HepG2 (cell line): ENCODE data around the gene XRCC3. TPM values are rescaled to one million over a fixed set of nuclear protein-coding genes. Genes with fewer than 3 reads are reported as not detected.

Experiments
- ATAC-seq: fragments of 200-7000 bp; cut with Tn5 transposase; 3 replicates; pipeline ENCODE4 v1.9.1; 2020; ENCODE audit warnings: mild to moderate bottlenecking, moderate library complexity
- BruUV-seq: library from RNA; stranded (reverse); fragments of 400-500 nt; replicated peaks from 2 replicates; lab custom pipeline; 2021; lab: Mats Ljungman, UMichigan
- CTCF ChIA-PET: fragments of 300-600 bp; formaldehyde crosslinking; extraction: SDS; loops from one replicate; lab custom pipeline; 2021; ENCODE audit warnings: low total read pairs, inconsistent platforms, low intra/inter-chr PET ratio; lab: Yijun Ruan, JAX
- POLR2A ChIA-PET: fragments of 350-600 bp; sonication (Branson Sonifier 250); formaldehyde crosslinking; loops from one replicate; lab custom pipeline; 2020; ENCODE audit warnings: antibody characterized with exemption, inconsistent platforms; lab: Yijun Ruan, JAX
- DNase-seq: peaks from one replicate; pipeline ENCODE4 v3.0.0-alpha.2; 2015; ENCODE audit warnings: low spot score
- FAIRE-seq: peaks from 3 replicates; lab custom pipeline; 2011; peaks lifted over from hg19 to GRCh38; lab: Jason Lieb, UNC
- H2AFZ ChIP-seq: one replicate; pipeline ENCODE4 v1.6.1; 2011; ENCODE audit warnings: low read length, inconsistent platforms
- H3K27ac ChIP-seq: fragments of 300-600 bp; 3 replicates; pipeline ENCODE4 v1.8.0; 2011; ENCODE audit warnings: mixed run types, mild to moderate bottlenecking, mixed read lengths, low read length, inconsistent platforms; ENCODE audit not compliant: insufficient read depth; ENCODE audit errors: extremely low read length
- H3K27me3 ChIP-seq, 2 experiments: fragments of 200-600 bp in 1 of 2; 2 replicates in 1 of 2; 3 replicates in 1 of 2; pipeline versions ENCODE4 v1.6.0 to v1.8.0; 2011; ENCODE audit warnings: low read length in 2 of 2, mild to moderate bottlenecking in 2 of 2, moderate library complexity in 2 of 2, inconsistent platforms in 1 of 2; ENCODE audit not compliant: insufficient read depth in 2 of 2, control insufficient read depth in 1 of 2
- H3K36me3 ChIP-seq, 2 experiments: fragments of 200-600 bp in 1 of 2; replicated peaks in 1 of 2; 2 replicates in 1 of 2; 3 replicates in 1 of 2; pipeline versions ENCODE4 v1.5.1 to v1.8.0; 2011; ENCODE audit warnings: low read length in 2 of 2, inconsistent platforms in 1 of 2; ENCODE audit not compliant: insufficient read depth in 2 of 2, control insufficient read depth in 1 of 2
- H3K4me1 ChIP-seq: 2 replicates; pipeline ENCODE4 v1.5.1; 2012; ENCODE audit warnings: low read length, inconsistent platforms; ENCODE audit not compliant: insufficient read depth
- H3K4me2 ChIP-seq: 2 replicates; pipeline ENCODE4 v1.6.0; 2011; ENCODE audit warnings: low read depth, low read length, inconsistent platforms
- H3K4me3 ChIP-seq, 3 experiments: fragments of 200-600 bp in 1 of 3; sonication (generic), shearing (Covaris generic) in 1 of 3; replicated peaks in 1 of 3; 2 replicates each; pipeline ENCODE4 v1.5.1; 2011 to 2016; ENCODE audit warnings: low read length in 3 of 3, inconsistent platforms in 2 of 3, low read depth in 2 of 3, mild to moderate bottlenecking in 2 of 3, control low read depth in 1 of 3, mixed read lengths in 1 of 3; ENCODE audit not compliant: insufficient read depth in 1 of 3
- H3K79me2 ChIP-seq: one replicate; pipeline ENCODE4 v1.6.1; 2011; ENCODE audit warnings: low read length, inconsistent platforms; ENCODE audit not compliant: insufficient read depth
- H3K9ac ChIP-seq: 2 replicates; pipeline ENCODE4 v1.6.0; 2011; ENCODE audit warnings: mild to moderate bottlenecking, low read depth, low read length, inconsistent platforms; ENCODE audit not compliant: insufficient read depth
- H3K9me3 ChIP-seq: 2 replicates; pipeline ENCODE4 v1.5.1; 2012; ENCODE audit warnings: mild to moderate bottlenecking, low read length
- H4K20me1 ChIP-seq: 2 replicates; pipeline ENCODE4 v1.6.0; 2011; ENCODE audit warnings: inconsistent platforms, mild to moderate bottlenecking, low read length, moderate library complexity; ENCODE audit not compliant: insufficient read depth
- AGO2 ChIP-seq: fragments of 200-400 bp; formaldehyde crosslinking; optimal IDR thresholded peaks from 2 replicates; pipeline ENCODE3; 2017; ENCODE audit warnings: mild to moderate bottlenecking, low read depth, low read length, moderate library complexity
- HHEX ChIP-seq: IDR thresholded peaks from 2 replicates; pipeline ENCODE4 v1.6.1; 2016; ENCODE audit warnings: control low read depth
- USF2 ChIP-seq, 2 experiments: sonication (generic) in 1 of 2; formaldehyde crosslinking in 1 of 2; IDR thresholded peaks; 2 replicates each; pipeline versions ENCODE4 v1.5.1 to v1.6.1; 2011 to 2020; ENCODE audit warnings: borderline replicate concordance in 1 of 2, low read depth in 1 of 2, low read length in 1 of 2, mild to moderate bottlenecking in 1 of 2, missing genetic modification reagents in 1 of 2, moderate library complexity in 1 of 2
- ZNF496 ChIP-seq: sonication (generic); formaldehyde crosslinking; IDR thresholded peaks from 2 replicates; pipeline ENCODE4 v1.8.1; 2023; ENCODE audit warnings: mild to moderate bottlenecking, moderate library complexity, missing genetic modification reagents; ENCODE audit not compliant: insufficient replicate concordance
- ZNF687 ChIP-seq: sonication (generic); formaldehyde crosslinking; IDR thresholded peaks from 2 replicates; pipeline ENCODE4 v1.5.1; 2020; ENCODE audit warnings: mild to moderate bottlenecking, missing genetic modification reagents, moderate library complexity
- WGBS: methylation state at CpG from one replicate; pipeline ENCODE4 v1.1.6; 2017; ENCODE audit warnings: low lambda C conversion rate; 5-methylcytosine and 5-hydroxymethylcytosine counted together
- in situ Hi-C: cut with HindIII; loops from 2 replicates; pipeline ENCODE4 v1.10.0; 2017; ENCODE audit warnings: low pct_unique_long_range_greater_than_20kb; ENCODE audit not compliant: extremely low pct_ligation_motif_present
- intact Hi-C: fragments of 100-400 bp; cut with micrococcal nuclease; formaldehyde crosslinking; loops from one replicate; pipeline ENCODE4 v1.10.0; 2022; ENCODE audit not compliant: unreplicated experiment
- polyA plus RNA-seq, 8 experiments: library from polyadenylated mRNA; depleted of rRNA in 3 of 8; stranded (reverse) in 7 of 8; unstranded in 1 of 8; fragments of >200 nt; fragmentation: Illumina TruSeq in 4 of 8; extraction: Trizol in 4 of 8; gene quantifications; 2 replicates each; pipeline versions ENCODE4 v1.2.1 to v1.2.3, GENCODE V29; 2011 to 2016; ENCODE audit warnings: low read depth in 4 of 8, missing spikeins in 1 of 8, mixed read lengths in 1 of 8; ENCODE audit not compliant: insufficient read depth in 1 of 8
- total RNA-seq, 5 experiments: library from RNA; depleted of rRNA; stranded (reverse); fragments of >200 nt; fragmentation: Illumina TruSeq; extraction: Trizol; gene quantifications; 2 replicates each; pipeline ENCODE4 v1.2.3, GENCODE V29; 2016; ENCODE audit warnings: low read depth in 1 of 5
- TF ChIP-seq, protein P1 (sequence below): sonication (generic); formaldehyde crosslinking; conservative IDR thresholded peaks from 2 replicates; pipeline ENCODE4 v1.4.0; 2020; ENCODE audit warnings: missing genetic modification reagents

Gene XRCC3
- total and polyA plus RNA-seq, 2 of the 13 experiments (the other 11 are each of a cell fraction or from before 2014, with no cell fraction given) = 5.4 to 25.8 TPM

GRCh38 chr14:103736546-103737431 lies 21.5 kb upstream of the XRCC3 start (continued):
- TF ChIP-seq USF2 (IDR thresholded peaks at IDR 0.05; ENCODE audit: low read depth, low read length) = no peak
- no peak for TF ChIP-seq USF2 (CRISPR knock-in tag; IDR thresholded peaks at IDR 0.05; ENCODE audit: borderline replicate concordance)
- TF ChIP-seq, protein P1, sequence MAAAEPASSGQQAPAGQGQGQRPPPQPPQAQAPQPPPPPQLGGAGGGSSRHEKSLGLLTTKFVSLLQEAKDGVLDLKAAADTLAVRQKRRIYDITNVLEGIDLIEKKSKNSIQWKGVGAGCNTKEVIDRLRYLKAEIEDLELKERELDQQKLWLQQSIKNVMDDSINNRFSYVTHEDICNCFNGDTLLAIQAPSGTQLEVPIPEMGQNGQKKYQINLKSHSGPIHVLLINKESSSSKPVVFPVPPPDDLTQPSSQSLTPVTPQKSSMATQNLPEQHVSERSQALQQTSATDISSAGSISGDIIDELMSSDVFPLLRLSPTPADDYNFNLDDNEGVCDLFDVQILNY (CRISPR knock-in tag) = no peak
- TF ChIP-seq HHEX (CRISPR knock-in tag) = no peak
- TF ChIP-seq, all 625 proteins: peak for 0

DNA sequence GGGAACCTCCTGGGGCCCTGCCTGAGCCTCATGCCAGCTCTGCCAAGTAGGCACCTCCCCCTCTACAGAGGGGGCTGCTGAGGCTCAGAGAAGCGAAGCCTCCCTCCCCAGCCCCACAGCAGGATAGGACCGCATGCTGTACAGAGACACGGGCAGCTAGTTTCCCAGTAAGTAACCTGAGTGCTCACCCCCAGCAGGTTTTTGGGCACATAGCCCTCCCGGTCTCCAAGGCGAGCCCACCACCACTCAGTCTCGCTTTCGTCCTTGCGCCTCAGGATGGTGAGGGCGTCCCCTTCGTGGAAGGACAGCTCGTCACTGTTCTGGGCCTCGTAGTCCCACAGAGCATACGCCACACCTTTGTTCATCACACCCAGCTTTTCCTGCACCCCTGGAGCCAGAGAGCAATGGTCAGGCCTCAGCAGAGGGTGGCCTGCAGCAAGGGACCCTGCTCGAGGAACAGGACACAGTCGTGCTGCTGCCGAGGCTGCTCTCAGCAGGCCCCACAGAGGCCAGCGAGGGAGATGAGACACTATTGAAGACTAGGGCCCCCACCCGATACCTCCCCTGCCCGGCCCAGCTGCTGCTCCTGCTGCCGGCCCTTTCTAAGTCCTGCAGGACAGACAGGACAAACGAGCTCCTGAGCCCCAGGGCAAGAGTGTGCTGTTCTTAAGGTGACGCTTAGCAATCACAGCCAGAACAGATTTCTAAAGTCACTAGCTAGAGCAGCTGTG lies 20.7 kb upstream of the XRCC3 start:
- no peak for TF ChIP-seq ZNF496 (CRISPR knock-in tag)
- peak; percentile 35 for TF ChIP-seq AGO2
- peak; percentile 13; the same call in 1 of the 2 replicates for TF ChIP-seq ZNF687
- Histone ChIP-seq H4K20me1 (no peaks in the 10 kb centered on the region), H3K4me1 (0 out of 2 replicates have a peak, but pooled peaks cover 10% of the 10 kb centered on the region), H3K4me3 (no peak overlapping the region), H3K9me3 (no peaks in the 10 kb centered on the region), H3K36me3 (peaks cover 11 to 26% of the 10 kb centered on the region in 2 experiments; a peak in 4 of 5 replicates), H3K27ac (no peak overlapping the region), H3K4me2 (no peak overlapping the region), H3K27me3 (no peaks in the 10 kb centered on the region), H2AFZ (no peak overlapping the region), H3K9ac (no peak overlapping the region), H3K79me2 (no peaks in the 10 kb centered on the region)
- DNase-seq (no peak), FAIRE-seq (no peak), ATAC-seq (no peak; the same call in 1 of the 3 replicates)
- no TSS peak for BruUV-seq
- ChIA-PET POLR2A (no interaction called here), CTCF (no interaction called here)
- intact Hi-C loops (no loop called here), in situ Hi-C loops (no loop called here)
- 96% methylated on average over 15 of the region's 22 CpGs for WGBS
